Measurements from ENCODE around the gene PLEKHA7. TPM values are rescaled to one million over a fixed set of nuclear protein-coding genes. Genes with fewer than 3 reads are reported as not detected.

PLEKHA7 gene
- total and polyA plus RNA-seq, 5 donors from 2014 or later = 0.48 to 1.8 (median 0.73) TPM

DNA sequence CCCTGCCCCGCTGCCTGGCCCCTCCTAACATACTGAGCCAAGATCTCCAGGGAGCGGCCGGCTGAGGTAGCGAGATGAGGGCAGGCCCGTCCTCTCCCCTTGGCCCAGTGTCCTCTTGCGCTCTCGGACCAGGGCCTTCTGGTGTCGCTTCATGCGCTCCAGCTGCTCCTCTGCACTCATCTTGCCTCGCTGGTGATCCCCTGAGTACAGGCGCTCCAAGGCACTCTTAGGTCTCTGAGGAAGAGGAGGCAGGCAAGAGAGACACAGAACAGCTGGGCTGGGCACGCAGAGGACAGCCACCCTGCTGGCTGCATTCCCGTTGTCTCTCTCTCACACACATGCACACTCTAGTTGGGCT, 225.2 kb downstream of the PLEKHA7 start:
- Histone ChIP-seq H3K36me3 (ENCODE audit: control insufficient read depth, insufficient read depth, low read length) (no peaks in the 10 kb centered on the region), H3K9me3 (ENCODE audit: control insufficient read depth in 2 of 2, low read length in 2 of 2) (no peaks in the 10 kb centered on the region), H3K27ac (ENCODE audit: insufficient read depth, low read length, poor library complexity, severe bottlenecking) (no peak overlapping the region), H3K4me1 (ENCODE audit: control insufficient read depth, insufficient read depth, low read length, poor library complexity, severe bottlenecking) (no peaks in the 10 kb centered on the region), H3K27me3 (ENCODE audit: control insufficient read depth, insufficient read depth, low read length) (no peaks in the 10 kb centered on the region), H3K4me3 (ENCODE audit: low read depth, low read length) (no peak overlapping the region)
- no peaks in the 10 kb centered on the region for H3K27me3 Mint-ChIP-seq
- ATAC-seq (ENCODE audit: low read depth in 2 of 2) (no peak), DNase-seq (no peak)
- H3K9me3 Mint-ChIP-seq = no peaks in the 10 kb centered on the region
- no peaks in the 10 kb centered on the region for H3K36me3 Mint-ChIP-seq
- no peak overlapping the region for H3K27ac Mint-ChIP-seq
- H3K4me3 Mint-ChIP-seq = no peak overlapping the region
- no peaks in the 10 kb centered on the region for H3K4me1 Mint-ChIP-seq

DNA sequence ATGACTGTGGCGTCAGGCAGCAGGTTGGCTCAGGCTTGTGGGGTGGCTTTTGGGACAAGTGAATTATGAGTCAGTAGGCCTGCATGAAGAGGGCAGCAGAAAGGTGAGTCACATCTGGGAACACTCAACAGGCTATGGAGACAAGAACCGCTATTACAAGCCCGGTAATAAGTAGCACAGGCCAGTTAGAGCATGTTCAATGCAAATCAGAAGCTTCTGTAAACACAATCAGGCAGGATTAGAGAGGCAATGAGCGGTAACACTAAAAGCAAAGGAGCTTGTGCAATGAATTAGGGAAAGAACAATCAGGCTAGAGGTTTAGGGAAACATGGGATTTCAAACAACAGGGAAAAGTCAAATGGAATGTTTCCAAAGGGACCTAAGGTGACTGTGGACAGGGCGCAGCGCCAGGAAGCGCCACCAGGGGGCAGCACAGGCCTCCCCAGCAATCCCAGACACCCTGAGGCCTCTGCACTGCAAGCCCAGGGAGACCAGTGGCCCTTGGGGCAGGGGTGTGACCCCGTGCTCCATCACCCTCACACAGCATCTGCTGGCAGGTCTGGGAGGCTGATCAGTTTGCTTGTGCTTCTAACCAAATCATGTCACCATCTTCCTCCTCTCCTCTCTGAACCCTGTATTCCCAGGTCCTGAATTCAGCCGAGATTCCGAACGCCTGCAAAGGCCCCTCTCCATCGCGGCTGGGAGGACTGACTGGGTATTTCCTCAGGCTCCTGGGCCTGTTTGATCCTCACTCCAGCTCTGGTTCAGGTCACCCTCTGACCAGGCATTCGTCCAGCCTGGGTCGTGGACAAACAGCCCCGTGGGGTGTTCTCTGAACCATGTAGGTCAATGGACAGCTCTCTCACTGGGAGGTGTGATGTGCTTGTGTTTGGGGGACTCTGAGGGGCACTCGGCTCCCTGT, 225.8 kb downstream of the PLEKHA7 start:
- Mint-ChIP-seq H3K27ac (peak overlapping the region in 1 of 3 donors; percentile 56), H3K27me3 (no peaks in the 10 kb centered on the region)
- no peaks in the 10 kb centered on the region for H3K36me3 ChIP-seq (ENCODE audit: control insufficient read depth, insufficient read depth, low read length)

DNA sequence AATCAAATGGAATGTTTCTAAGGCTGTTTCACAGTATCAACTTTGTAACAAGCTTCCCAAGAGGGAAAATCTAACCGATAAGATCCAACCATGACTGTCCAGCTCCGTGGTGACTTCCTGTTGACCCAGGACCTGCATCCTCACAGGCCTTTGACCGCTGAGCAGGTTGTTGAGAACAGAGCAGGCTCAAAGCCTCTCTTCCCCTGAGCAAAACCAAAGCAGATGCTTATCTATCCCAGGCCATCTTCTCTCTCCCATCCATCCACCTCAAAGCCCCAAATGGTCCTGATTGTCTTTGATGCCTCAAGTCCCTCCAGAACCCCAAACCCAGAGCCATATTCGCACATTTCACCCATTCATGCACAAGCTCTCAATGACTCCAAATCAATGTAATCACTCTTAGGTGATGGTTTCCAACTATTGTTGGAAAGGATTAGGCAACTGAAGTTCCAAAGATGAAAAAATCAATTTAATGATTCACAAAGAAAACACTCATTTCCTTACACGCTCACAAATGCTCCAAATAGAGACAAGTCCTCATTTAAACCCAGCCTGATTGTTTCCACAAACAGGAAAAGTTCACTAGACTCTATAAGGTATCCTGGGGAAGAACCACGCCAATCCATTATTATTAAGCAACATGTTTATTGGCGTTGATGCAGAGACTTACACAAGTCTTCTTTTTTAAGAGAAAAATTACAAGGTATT, 227.0 kb downstream of the PLEKHA7 start:
- H3K27ac ChIP-seq (ENCODE audit: insufficient read depth, low read length, poor library complexity, severe bottlenecking) = no peak overlapping the region
- H3K9me3 Mint-ChIP-seq = no peaks in the 10 kb centered on the region
- H3K27me3 ChIP-seq (ENCODE audit: control insufficient read depth, insufficient read depth, low read length) = no peaks in the 10 kb centered on the region
- DNase-seq (no peak), ATAC-seq (ENCODE audit: low read depth in 2 of 2) (no peak)
- no peaks in the 10 kb centered on the region for H3K27me3 Mint-ChIP-seq
- H3K36me3 ChIP-seq (ENCODE audit: control insufficient read depth, insufficient read depth, low read length) = no peaks in the 10 kb centered on the region
- no peak overlapping the region for H3K27ac Mint-ChIP-seq
- no peaks in the 10 kb centered on the region for H3K4me1 Mint-ChIP-seq
- no peaks in the 10 kb centered on the region for H3K36me3 Mint-ChIP-seq
- no peak overlapping the region for H3K4me3 Mint-ChIP-seq
- no peaks in the 10 kb centered on the region for H3K9me3 ChIP-seq (ENCODE audit: control insufficient read depth in 2 of 2, low read length in 2 of 2)
- no peaks in the 10 kb centered on the region for H3K4me1 ChIP-seq (ENCODE audit: control insufficient read depth, insufficient read depth, low read length, poor library complexity, severe bottlenecking)
- no peak overlapping the region for H3K4me3 ChIP-seq (ENCODE audit: low read depth, low read length)

More for the DNA sequence above, 225.8 kb downstream of the PLEKHA7 start:
- peak; percentile 20 to 54 (median 25) for DNase-seq
- no peaks in the 10 kb centered on the region for H3K36me3 Mint-ChIP-seq
- ATAC-seq (ENCODE audit: low read depth in 2 of 2) = peak in 1 of 2 donors; percentile 52
- H3K4me1 ChIP-seq (ENCODE audit: control insufficient read depth, insufficient read depth, low read length, poor library complexity, severe bottlenecking) = no peaks in the 10 kb centered on the region
- H3K27me3 ChIP-seq (ENCODE audit: control insufficient read depth, insufficient read depth, low read length) = no peaks in the 10 kb centered on the region
- no peak overlapping the region for H3K4me3 Mint-ChIP-seq
- no peaks in the 10 kb centered on the region for H3K4me1 Mint-ChIP-seq
- no peak overlapping the region for H3K27ac ChIP-seq (ENCODE audit: insufficient read depth, low read length, poor library complexity, severe bottlenecking)
- no peaks in the 10 kb centered on the region for H3K9me3 Mint-ChIP-seq
- H3K4me3 ChIP-seq (ENCODE audit: low read depth, low read length) = no peak overlapping the region
- no peaks in the 10 kb centered on the region for H3K9me3 ChIP-seq (ENCODE audit: control insufficient read depth in 2 of 2, low read length in 2 of 2)

DNA sequence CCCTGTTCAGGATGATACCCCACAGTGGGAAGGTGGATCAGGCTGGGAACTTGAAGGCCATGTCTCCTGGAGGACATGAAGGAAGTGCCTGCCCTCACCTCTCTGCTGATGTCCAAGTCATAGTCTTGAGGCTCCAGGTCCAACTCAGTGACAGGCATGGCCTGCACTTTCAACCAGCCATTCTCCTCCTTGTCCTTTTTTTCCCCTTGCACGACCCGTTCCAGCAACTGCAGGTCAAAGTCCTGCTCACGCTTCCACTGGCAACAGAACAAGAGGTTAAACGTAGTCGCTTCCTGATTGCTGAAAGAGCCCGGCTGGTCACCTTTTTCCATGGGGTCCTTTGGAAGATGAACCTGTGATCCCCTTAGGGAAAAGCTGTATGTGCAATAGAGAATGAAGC, 228.1 kb downstream of the PLEKHA7 start:
- H3K27ac Mint-ChIP-seq = no peak overlapping the region
- DNase-seq (no peak), ATAC-seq (ENCODE audit: low read depth in 2 of 2) (no peak)
- H3K4me3 Mint-ChIP-seq = no peak overlapping the region
- no peaks in the 10 kb centered on the region for H3K27me3 Mint-ChIP-seq
- H3K4me1 Mint-ChIP-seq = no peaks in the 10 kb centered on the region
- no peaks in the 10 kb centered on the region for H3K9me3 ChIP-seq (ENCODE audit: control insufficient read depth in 2 of 2, low read length in 2 of 2)
- no peaks in the 10 kb centered on the region for H3K36me3 Mint-ChIP-seq
- no peaks in the 10 kb centered on the region for H3K36me3 ChIP-seq (ENCODE audit: control insufficient read depth, insufficient read depth, low read length)
- H3K27me3 ChIP-seq (ENCODE audit: control insufficient read depth, insufficient read depth, low read length) = no peaks in the 10 kb centered on the region
- H3K9me3 Mint-ChIP-seq = no peaks in the 10 kb centered on the region
- no peaks in the 10 kb centered on the region for H3K4me1 ChIP-seq (ENCODE audit: control insufficient read depth, insufficient read depth, low read length, poor library complexity, severe bottlenecking)
- no peak overlapping the region for H3K4me3 ChIP-seq (ENCODE audit: low read depth, low read length)
- no peak overlapping the region for H3K27ac ChIP-seq (ENCODE audit: insufficient read depth, low read length, poor library complexity, severe bottlenecking)

DNA sequence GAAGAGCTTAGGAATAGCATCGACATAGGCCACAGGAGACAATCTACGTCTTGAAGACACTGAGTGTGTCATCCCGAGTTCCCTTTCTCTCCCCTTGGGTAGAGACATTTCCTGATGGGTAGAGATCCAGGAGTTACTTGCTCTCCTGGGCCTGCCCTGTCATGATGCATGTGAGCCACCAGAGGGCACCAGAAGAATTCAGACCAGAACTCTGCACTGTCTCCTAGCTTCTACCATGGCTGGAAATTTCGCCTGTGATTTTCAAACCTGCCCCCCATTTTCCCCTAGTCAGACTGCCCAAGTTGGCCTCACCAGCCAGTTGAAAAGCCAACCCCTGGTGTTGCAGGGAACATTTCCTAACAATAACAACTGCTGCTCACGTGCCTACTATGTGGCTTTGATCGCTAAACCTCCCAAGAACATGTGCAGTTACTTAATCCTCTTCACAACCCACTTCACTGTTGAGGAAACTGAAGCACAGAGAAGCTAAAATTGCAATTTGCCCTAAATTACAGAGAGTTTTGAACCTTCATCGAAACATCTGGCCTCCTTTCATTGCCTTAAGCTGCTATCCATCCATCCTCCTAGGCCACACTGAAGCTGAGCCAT, 228.6 kb downstream of the PLEKHA7 start:
- H3K27me3 Mint-ChIP-seq = no peaks in the 10 kb centered on the region
- Histone ChIP-seq H3K27ac (ENCODE audit: insufficient read depth, low read length, poor library complexity, severe bottlenecking) (no peak overlapping the region), H3K4me3 (ENCODE audit: low read depth, low read length) (no peak overlapping the region), H3K4me1 (ENCODE audit: control insufficient read depth, insufficient read depth, low read length, poor library complexity, severe bottlenecking) (no peaks in the 10 kb centered on the region), H3K36me3 (ENCODE audit: control insufficient read depth, insufficient read depth, low read length) (no peaks in the 10 kb centered on the region), H3K9me3 (ENCODE audit: control insufficient read depth in 2 of 2, low read length in 2 of 2) (no peaks in the 10 kb centered on the region), H3K27me3 (ENCODE audit: control insufficient read depth, insufficient read depth, low read length) (no peaks in the 10 kb centered on the region)
- no peaks in the 10 kb centered on the region for H3K36me3 Mint-ChIP-seq
- DNase-seq (peak; percentile 7 to 62 (median 35)), ATAC-seq (ENCODE audit: low read depth in 2 of 2) (peak; percentile 63 to 67)
- no peaks in the 10 kb centered on the region for H3K9me3 Mint-ChIP-seq
- H3K27ac Mint-ChIP-seq = no peak overlapping the region
- no peak overlapping the region for H3K4me3 Mint-ChIP-seq
- H3K4me1 Mint-ChIP-seq = no peaks in the 10 kb centered on the region

DNA sequence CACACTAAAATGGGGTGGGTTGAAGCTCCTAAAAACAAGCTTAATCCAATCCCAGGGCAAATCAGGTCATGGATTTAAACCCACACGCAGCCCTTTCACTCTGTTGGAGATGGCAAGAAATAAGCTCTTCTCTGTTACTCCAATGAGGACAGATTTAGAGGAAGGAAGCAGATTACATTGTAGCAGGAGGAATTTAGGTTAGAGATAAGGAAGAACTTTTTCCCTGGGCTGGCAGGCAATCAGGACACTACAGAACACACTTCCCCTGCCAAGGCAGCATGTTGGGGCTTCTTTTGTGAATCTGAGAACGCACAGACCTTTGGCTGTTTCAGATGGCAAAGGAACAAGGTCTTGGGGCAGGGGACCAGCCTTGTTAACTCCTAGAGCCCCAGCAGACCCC, 229.5 kb downstream of the PLEKHA7 start:
- no peaks in the 10 kb centered on the region for H3K36me3 Mint-ChIP-seq
- no peaks in the 10 kb centered on the region for H3K27me3 Mint-ChIP-seq
- H3K9me3 Mint-ChIP-seq = no peaks in the 10 kb centered on the region
- no peak overlapping the region for H3K4me3 ChIP-seq (ENCODE audit: low read depth, low read length)
- ATAC-seq (ENCODE audit: low read depth in 2 of 2) (no peak), DNase-seq (no peak)
- H3K27ac ChIP-seq (ENCODE audit: insufficient read depth, low read length, poor library complexity, severe bottlenecking) = no peak overlapping the region
- no peak overlapping the region for H3K27ac Mint-ChIP-seq
- no peaks in the 10 kb centered on the region for H3K36me3 ChIP-seq (ENCODE audit: control insufficient read depth, insufficient read depth, low read length)
- H3K9me3 ChIP-seq (ENCODE audit: control insufficient read depth in 2 of 2, low read length in 2 of 2) = no peaks in the 10 kb centered on the region
- H3K4me3 Mint-ChIP-seq = no peak overlapping the region
- H3K4me1 Mint-ChIP-seq = no peaks in the 10 kb centered on the region
- H3K4me1 ChIP-seq (ENCODE audit: control insufficient read depth, insufficient read depth, low read length, poor library complexity, severe bottlenecking) = no peaks in the 10 kb centered on the region
- no peaks in the 10 kb centered on the region for H3K27me3 ChIP-seq (ENCODE audit: control insufficient read depth, insufficient read depth, low read length)

DNA sequence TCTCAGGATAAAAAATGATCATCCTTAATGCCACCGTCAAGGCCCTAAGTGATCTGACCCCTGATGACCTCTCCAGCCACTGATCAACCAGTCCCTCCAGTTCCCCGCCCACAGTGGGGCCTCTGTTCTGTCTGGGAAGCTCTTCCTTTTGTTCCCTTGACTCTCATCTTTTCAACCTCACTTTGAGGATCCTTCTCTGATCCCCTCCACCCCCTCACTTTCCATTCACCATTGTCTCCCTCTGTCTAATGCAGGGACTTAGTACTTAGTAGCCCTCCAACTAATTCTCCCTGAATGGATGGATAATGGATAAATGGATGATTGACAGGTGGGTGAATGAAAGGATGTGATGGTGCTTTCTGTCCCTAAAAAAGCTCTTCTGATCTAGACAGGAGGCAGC, 230.1 kb downstream of the PLEKHA7 start:
- no peak overlapping the region for H3K4me3 Mint-ChIP-seq
- H3K27me3 Mint-ChIP-seq = no peaks in the 10 kb centered on the region
- no peak for ATAC-seq (ENCODE audit: low read depth in 2 of 2)
- H3K4me3 ChIP-seq (ENCODE audit: low read depth, low read length) = no peak overlapping the region
- no peak overlapping the region for H3K27ac ChIP-seq (ENCODE audit: insufficient read depth, low read length, poor library complexity, severe bottlenecking)
- no peaks in the 10 kb centered on the region for H3K36me3 ChIP-seq (ENCODE audit: control insufficient read depth, insufficient read depth, low read length)
- H3K4me1 ChIP-seq (ENCODE audit: control insufficient read depth, insufficient read depth, low read length, poor library complexity, severe bottlenecking) = no peaks in the 10 kb centered on the region
- H3K9me3 ChIP-seq (ENCODE audit: control insufficient read depth in 2 of 2, low read length in 2 of 2) = no peaks in the 10 kb centered on the region
- no peaks in the 10 kb centered on the region for H3K36me3 Mint-ChIP-seq
- H3K9me3 Mint-ChIP-seq = peaks cover 0 to 3% (median 0%) of the 10 kb centered on the region in 7 donors
- no peaks in the 10 kb centered on the region for H3K27me3 ChIP-seq (ENCODE audit: control insufficient read depth, insufficient read depth, low read length)
- no peaks in the 10 kb centered on the region for H3K4me1 Mint-ChIP-seq
- no peak for DNase-seq
- peak overlapping the region in 1 of 3 donors; percentile 45 for H3K27ac Mint-ChIP-seq
